Measurements from ENCODE around the gene CTF1.

Gene CTF1

DNA sequence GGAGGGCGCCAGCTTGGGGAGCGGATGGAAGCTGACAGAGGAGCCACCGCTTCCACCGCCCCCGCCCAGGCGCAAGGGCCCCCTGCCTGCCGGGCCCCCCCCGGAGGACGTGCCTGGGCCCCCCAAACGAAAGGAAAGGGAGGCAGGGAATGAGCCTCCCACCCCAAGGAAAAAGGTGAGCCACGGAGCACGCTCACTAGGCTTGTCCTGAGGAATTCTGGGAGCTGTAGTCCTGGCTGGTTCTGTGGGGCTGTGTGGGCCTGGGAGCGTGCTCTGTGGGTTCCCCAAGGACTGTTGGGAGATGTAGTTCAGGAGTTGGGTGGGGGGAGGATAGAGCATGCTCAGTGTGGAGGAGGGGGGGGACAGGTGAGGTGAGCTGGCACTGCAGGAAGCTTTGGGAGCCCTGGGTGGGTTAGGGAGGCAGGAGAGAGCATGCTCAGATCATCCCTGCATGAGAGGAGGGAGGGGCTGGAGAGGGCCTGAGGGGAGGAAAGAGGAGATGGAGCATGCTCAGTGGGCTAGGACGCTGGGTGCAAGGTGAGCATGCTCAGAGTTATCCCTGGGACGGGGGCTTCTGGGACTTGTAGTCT, 31.5 kb downstream of the CTF1 start:
- in situ Hi-C loops (cut with HindIII; ENCODE audit: low sequenced_read_pairs) = loop anchor here (25.0 kb wide), 1 partner anchor 534 kb away; the partner anchor contains the start of genes ARMC5 and TGFB1I1

DNA sequence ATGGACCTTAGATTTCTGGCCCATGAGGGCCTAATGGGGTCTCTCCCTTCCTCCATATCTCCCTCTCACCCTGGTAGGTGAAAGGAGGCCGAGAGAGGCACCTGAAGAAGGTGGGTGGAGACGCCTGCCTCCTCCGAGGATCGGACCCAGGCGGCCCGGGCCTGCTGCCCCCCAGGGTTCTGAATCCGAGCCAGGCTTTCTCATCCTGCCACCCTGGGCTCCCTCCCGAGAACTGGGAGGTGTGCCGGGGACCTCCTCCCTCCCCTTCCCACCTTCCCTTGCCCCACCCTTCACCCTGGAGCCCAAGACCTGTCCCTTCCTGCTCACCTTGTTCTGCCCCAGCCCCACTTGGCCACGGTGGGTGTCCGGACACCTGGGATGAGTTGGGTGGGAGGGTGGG, 32.0 kb downstream of the CTF1 start:
- in situ Hi-C loops (cut with HindIII; ENCODE audit: low sequenced_read_pairs) = loop anchor here (25.0 kb wide), 1 partner anchor 534 kb away; the partner anchor contains the start of genes ARMC5 and TGFB1I1

DNA sequence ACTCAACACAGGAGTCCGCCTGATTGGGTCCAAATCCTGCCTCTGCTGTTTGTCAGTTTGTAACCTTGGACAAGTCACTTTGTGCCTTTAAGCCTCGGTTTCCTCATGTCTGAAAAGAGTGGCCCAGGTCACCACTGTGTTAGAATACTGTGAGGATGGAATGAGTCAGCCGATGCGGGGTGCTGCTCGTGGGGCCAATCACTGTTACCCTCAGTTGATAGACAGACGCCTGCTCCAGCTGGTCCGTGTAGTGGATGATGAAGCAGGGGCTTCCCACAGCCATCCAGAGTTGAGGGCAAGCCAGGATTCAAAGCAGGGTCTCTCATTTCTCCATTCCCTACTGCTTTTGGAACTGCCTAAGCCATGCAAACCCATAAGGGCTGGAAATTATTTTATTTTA, 32.8 kb downstream of the CTF1 start:
- in situ Hi-C loops (cut with HindIII; ENCODE audit: low sequenced_read_pairs) = loop anchor here (25.0 kb wide), 1 partner anchor 533 kb away; the partner anchor contains the start of genes ARMC5 and TGFB1I1

DNA sequence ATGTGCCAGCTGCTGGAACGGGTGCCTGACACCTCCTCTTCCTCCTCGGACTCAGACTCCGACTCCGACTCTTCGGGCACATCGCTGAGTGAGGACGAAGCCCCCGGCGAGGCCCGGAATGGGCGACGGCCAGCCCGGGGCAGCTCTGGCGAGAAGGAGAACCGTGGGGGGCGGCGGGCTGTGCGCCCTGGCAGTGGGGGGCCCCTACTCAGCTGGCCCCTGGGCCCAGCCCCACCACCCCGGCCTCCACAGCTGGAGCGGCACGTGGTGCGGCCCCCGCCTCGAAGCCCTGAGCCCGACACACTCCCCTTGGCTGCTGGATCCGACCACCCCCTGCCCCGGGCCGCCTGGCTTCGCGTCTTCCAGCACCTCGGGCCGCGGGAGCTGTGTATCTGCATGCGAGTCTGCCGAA, 33.8 kb downstream of the CTF1 start:
- in situ Hi-C loops (cut with HindIII; ENCODE audit: low sequenced_read_pairs) = loop anchor here (25.0 kb wide), 1 partner anchor 532 kb away; the partner anchor contains the start of genes ARMC5 and TGFB1I1

DNA sequence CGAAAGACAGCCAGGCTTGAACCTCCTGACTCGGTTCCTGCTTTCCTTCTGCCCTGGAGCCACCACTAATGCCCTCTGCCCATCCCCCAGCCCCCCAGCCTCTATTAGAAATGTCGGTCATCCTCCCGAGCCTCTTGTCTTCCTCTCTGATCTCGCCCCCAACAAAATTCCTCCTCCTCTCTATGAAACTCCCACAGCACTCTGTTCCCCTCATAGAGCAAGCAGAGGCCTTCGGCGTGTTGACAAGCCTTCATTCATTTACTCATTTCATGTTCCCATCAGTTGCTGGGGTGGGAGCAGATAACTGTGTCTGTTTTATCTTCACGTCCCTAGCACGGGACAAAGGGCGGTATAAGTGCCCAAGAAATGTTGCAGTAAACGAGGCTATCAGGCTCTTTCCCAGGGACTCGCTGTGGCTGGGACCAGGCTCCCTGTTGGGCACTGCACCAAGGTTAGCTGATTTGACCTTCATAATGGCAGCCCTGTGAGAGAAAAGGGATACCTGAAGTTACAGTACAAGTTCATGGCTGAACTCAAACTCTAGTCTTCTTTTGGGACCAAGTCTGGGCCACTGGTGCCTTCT, 34.7 kb downstream of the CTF1 start:
- in situ Hi-C loops (cut with HindIII; ENCODE audit: low sequenced_read_pairs) = loop anchor here (25.0 kb wide), 1 partner anchor 531 kb away; the partner anchor contains the start of genes ARMC5 and TGFB1I1

DNA sequence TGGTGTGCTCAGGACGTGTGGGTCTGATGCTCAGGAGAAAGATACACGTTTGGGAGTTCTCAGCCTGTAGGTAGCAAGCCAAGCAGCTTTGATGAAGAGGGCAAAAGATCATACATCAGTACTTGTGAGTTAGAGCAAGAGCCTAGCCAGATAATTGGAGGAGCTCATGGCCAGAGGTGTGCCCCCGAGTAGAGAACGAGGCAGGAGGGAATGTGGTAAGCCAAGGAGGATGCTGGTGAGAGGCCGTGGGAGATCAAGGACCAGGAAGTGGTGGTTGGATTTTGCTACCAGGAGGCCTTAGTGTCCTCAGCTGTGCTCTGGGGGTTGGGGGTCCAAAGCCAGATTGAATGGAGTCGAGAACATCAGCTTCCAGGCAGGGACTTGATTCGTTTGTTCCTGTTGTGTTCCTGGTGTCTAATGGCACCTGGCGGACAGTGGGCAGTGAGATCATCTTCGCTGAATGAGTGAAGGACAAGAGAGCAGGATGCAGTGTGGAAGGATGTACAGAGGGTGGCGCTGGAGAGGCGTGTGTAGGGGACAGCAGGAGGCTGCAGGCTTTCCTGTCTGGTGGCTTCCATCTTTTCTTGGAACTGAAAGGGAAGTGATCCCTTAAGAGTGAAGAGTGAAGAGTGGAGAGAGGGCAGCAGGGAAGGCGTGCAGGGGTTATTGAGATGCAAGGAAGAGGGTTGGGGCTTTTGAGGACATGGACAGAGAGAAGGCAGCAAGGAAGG, 38.6 kb downstream of the CTF1 start:
- in situ Hi-C loops (cut with HindIII; ENCODE audit: low sequenced_read_pairs) = loop anchor here (25.0 kb wide), 1 partner anchor 527 kb away; the partner anchor contains the start of genes ARMC5 and TGFB1I1

DNA sequence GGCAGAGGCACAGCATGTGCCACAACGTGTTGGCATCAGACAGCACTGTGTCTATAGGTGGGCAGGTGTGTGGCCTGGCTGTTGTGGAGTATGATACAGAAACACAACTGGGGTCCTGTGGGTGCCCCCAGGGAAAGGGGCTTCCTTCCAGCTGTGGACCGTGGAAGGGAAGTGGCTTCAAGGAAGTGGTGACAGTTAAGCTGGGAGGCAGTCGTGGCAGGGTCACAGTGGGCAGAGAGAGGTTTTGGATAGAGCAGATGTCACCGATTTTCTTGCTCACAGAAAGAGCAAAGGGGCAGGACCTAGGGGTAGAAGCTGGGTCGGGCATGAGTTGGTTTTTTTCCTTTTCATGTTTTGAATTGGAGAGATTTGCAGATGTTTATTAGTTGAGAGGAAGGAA, 41.3 kb downstream of the CTF1 start:
- in situ Hi-C loops (cut with HindIII; ENCODE audit: low sequenced_read_pairs) = loop anchor here (25.0 kb wide), 1 partner anchor 525 kb away; the partner anchor contains the start of genes ARMC5 and TGFB1I1

DNA sequence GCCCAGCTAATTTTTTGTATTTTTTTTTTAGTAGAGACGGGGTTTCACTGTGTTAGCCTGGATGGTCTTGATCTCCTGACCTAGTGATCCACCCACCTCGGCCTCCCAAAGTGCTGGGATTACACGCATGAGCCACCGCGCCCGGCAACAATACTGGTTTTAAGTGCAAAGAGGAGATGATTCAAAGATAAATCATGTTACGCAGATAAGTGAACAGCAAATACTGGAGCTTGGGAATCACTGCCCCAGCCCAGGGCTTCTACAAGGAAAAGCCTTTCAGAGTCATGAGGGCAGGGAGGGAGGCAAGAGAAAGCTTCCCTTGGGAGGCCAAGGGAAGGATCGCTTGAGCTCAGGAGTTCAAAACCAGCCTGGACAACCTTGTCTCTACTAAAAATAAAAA, 43.2 kb downstream of the CTF1 start:
- in situ Hi-C loops (cut with HindIII; ENCODE audit: low sequenced_read_pairs) = loop anchor here (25.0 kb wide), 1 partner anchor 523 kb away; the partner anchor contains the start of genes ARMC5 and TGFB1I1

DNA sequence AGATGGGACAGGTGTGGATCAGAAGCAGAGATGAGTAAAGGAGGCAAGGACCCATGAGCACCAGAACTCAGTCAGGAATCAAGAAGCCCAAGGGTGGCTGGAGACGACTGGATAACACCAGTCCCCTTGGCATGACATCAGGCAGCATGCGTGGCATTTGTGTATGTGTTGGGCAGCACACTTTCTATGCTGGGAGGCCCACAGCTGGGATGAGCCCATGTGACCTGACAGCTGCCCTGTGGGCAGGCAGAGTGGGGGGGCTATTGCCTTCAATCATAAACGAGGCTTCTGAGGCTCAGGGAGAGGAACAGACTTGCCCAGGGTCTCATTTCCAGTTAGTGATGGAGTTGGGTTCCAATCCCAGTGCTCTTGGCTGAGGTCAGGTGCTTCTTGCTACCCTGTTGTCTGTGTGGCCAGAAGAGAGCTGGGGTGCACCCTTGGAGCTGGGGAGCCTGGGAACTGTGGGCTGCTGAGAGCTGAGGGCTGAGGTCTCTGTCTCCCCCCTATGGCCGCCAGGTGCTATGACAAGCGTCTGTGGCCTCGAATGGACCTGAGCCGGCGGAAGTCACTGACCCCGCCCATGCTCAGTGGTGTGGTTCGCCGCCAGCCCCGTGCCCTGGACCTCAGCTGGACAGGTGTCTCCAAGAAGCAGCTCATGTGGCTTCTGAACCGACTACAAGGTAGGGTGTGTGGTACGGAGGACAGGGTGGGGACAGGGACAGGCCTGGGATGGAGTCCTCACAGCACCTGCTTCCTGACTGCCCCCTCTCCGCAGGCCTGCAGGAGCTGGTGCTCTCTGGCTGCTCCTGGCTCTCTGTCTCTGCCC, 45.4 kb downstream of the CTF1 start:
- in situ Hi-C loops (cut with HindIII; ENCODE audit: low sequenced_read_pairs) = loop anchor here (10.0 to 25.0 kb wide), 2 partner anchors 133 to 520 kb away; partner anchors contain the start of genes ARMC5, TGFB1I1, ZNF646 and ZNF668

DNA sequence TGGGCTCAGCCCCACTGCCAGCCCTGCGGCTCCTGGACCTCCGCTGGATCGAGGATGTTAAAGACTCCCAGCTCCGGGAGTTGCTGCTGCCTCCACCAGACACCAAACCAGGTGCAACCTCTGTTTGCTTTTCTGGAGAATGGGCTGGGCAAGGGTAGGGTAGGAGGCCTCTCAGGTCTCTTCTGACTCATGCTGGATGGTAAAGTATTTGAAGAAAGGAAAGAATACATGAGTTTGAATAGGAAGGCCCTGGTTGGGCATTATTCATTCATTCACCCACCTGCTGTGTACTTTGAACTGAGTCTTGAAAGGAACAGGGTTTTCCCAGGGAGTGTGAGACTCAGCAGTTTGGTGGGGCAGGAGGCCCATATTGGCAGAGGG, 46.0 kb downstream of the CTF1 start:
- in situ Hi-C loops (cut with HindIII; ENCODE audit: low sequenced_read_pairs) = loop anchor here (10.0 to 25.0 kb wide), 2 partner anchors 132 to 520 kb away; partner anchors contain the start of genes ARMC5, TGFB1I1, ZNF646 and ZNF668

DNA sequence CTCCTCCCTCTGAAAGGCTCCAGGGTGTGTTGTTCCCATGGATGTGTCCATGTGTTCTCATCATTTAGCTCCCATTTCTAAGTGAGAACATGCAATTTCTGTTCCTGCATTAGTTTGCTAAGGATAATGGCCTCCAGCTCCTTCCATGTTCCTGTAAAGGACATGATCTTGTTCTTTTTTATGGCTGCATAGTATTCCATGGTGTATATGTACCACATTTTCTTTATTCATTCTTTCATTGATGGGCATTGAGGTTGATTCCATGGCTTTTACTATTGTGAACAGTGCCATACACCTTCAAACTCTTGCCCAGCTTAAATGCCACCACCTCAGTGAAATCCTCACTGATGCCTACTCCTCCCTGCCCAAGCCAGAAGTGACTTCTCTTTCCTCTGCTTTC, 47.9 kb downstream of the CTF1 start:
- in situ Hi-C loops (cut with HindIII; ENCODE audit: low sequenced_read_pairs) = loop anchor here (10.0 to 25.0 kb wide), 2 partner anchors 130 to 518 kb away; partner anchors contain the start of genes ARMC5, TGFB1I1, ZNF646 and ZNF668

DNA sequence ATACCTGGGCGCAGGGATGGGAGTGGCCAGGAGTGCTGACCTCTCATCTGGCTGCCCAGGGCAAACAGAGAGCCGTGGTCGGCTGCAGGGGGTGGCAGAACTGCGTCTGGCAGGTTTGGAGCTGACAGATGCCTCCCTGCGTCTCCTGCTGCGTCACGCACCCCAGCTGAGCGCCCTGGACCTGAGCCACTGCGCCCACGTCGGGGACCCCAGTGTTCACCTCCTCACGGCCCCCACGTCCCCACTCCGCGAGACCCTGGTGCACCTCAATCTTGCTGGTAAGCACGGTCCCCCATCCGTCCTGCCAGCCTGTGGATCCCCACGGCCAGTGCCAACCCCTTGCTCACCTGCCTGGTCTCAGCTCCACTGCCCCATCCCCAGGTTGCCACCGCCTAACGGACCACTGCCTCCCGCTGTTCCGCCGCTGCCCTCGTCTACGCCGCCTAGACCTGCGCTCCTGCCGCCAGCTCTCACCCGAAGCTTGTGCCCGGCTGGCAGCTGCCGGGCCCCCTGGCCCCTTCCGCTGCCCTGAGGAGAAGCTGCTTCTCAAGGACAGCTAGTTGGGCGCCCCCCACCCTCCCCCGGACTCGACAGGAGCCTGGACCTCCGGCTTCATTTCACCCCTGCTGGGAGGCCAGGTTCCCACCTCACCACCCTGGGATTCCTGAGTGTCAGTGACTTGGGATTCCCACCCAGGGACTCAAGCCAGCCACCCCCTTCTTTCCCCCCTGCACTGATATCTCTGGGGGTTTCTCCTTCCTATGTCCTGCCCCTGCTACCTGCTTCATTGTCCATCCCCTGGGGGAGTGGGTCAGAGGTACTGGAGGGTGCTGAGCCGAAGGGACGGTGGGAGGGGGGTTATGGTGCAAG, 50.5 kb downstream of the CTF1 start:
- in situ Hi-C loops (cut with HindIII; ENCODE audit: low sequenced_read_pairs) = loop anchor here (5.0 to 25.0 kb wide), 5 partner anchors 55 to 515 kb away; partner anchors contain the start of genes ARMC5, TGFB1I1, ZNF646 and ZNF668

DNA sequence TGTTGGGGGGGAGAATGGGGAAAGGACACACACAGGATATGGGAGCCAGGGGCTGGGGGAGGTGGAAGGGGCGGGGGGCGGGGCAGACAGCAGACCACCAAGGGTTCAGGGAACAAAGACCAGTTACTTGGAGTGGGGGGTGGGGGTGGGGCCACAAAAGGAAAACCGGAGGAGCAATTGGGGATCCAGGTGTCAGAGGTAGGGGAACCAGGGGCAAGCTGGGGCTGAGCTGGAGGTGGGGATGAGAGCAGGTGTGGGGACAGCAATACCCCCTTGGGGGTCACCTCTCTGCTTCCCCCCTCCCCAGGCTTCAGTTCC, 51.1 kb downstream of the CTF1 start:
- in situ Hi-C loops (cut with HindIII; ENCODE audit: low sequenced_read_pairs) = loop anchor here (5.0 to 25.0 kb wide), 5 partner anchors 55 to 515 kb away; partner anchors contain the start of genes ARMC5, TGFB1I1, ZNF646 and ZNF668

DNA sequence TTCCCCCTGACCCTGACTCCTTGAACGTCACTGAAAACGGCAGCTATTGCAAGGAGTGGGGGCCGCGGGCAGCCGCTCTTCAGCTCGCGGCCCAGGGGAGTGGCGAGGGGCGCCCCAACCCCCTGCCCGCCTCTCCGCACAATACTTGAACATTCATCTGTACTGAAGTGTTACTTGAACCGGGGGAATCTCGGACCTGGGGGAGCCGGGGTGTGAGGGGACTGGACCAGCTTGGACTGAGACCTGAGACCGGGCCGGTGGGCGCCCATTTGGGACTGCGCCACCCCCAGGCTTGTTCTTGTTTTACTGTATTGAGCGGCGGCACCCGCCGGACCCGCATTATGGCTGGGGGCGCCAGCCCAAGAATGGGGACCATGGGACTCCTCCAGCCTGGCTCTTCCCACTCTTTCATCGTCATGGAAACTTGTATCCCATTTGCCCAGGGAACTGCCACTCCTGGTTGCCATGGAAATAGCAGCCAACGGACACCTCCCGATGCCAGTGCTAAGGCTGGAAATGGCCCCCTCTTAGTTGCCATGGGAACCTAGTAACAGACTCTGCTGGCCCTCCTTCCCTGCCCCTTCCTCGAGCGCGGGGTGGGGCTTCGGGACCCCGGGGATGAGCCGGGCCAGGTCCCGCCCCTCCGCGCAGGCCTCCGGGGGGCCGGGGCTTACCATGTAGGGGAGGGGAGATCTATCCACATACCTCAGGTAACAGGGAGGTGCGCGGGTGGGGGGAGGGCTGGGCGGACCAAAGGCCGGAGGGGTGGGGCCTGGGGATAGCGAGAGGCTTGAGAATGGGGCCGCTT, 51.6 kb downstream of the CTF1 start:
- in situ Hi-C loops (cut with HindIII; ENCODE audit: low sequenced_read_pairs) = loop anchor here (5.0 to 25.0 kb wide), 5 partner anchors 54 to 514 kb away; partner anchors contain the start of genes ARMC5, TGFB1I1, ZNF646 and ZNF668

DNA sequence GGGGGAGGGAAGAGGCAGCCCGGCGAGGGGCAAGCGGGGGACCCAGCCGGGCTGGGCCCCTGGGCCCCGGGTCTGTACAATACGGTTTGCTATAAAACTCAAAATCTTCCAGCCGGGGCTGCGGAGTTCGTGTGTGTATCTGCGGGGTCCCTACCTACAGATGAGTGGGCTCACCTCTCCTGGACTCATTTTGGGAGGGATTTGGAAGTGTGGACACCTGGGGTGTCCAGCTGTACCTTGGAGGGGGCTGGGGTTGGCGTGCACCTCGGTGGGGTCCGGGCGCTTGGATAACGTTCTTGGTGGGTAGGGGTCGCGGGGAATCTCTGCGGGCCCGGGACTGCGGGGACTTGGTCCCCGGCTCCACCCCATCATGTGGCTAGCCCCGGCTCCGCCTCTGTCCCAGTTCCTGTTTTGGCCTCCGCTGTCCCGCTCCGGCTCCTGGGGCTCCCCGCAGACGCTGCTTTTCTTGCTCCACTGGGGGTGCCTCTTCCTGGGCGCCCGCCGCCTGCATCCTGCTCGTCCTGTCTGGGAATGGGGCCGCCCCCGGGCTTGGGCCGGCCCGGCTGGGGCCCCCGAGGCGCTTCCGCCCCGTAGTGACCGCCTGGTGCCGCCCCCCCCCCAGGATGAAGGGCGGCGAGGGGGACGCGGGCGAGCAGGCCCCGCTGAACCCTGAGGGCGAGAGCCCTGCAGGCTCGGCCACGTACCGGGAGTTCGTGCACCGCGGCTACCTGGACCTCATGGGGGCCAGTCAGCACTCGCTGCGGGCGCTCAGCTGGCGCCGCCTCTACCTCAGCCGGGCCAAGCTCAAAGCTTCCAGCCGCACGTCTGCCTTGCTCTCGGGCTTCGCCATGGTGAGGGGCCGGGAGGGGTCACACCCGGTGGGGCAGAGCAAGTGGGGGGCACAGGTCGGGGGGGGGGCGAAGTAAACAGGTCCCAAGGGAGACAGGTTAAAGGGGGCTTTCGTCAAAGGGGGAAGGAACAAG, 52.5 kb downstream of the CTF1 start, which contains the start of gene ORAI3:
TSS of gene ORAI3 (plus strand) at position 402 of the 983 bp plus-strand sequence. CDS start at position 624, 222 bp downstream.
- in situ Hi-C loops (cut with HindIII; ENCODE audit: low sequenced_read_pairs) = loop anchor here (5.0 to 25.0 kb wide), 5 partner anchors 53 to 513 kb away; partner anchors contain the start of genes ARMC5, TGFB1I1, ZNF646 and ZNF668

DNA sequence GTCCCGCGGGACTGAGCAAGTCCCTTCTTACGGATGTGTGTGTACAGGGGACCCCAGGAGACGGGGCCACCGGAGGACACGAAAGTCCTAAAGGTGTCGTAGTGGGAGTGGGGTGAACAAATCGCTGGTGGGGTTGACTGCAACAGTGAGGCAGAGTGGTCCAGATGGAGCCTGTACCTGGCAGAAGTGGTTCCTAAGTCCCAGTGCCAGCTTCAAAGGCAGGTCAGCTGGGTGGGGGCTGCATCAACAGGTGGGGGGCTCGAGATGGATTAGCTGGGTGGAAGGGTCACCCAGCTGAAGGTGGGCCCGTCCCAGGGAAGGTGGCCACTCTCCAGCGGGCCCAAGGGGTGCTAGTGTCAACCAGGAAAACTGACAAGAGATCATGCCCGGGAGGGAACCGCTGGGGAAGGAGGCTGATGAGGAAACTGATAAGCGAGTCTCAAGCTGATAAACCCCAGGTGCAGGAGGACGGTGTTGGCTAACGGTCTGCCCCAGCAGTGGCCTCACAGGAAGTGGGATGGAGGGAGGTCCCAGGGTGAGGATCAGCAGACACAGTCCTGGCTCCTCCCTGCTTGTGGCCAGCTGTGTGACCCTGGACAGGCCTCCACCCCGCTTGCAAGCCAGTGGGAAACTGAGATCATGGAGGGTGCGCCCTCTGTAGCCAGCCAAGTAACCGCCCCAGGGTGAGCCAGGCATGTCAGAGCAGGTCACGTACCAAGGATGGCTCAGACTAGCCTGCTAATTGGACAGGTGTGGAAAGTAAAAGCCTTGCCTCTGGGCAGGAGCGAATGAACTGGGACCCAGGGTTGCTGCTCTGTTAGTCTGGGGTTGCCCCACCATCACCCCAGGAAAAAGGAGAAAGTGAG, 53.5 kb downstream of the CTF1 start:
- in situ Hi-C loops (cut with HindIII; ENCODE audit: low sequenced_read_pairs) = loop anchor here (5.0 to 25.0 kb wide), 5 partner anchors 52 to 512 kb away; partner anchors contain the start of genes ARMC5, TGFB1I1, ZNF646 and ZNF668

Data from endothelial cell of hepatic sinusoid (primary cell).